Measurements from ENCODE around the gene INTS6L.

- no peak for TF ChIP-seq CTCF (IDR thresholded peaks at IDR 0.05)
- no peak for TF ChIP-seq POLR2A (IDR thresholded peaks at IDR 0.05)
Measured at GRCh38 chrX:135494453-135494852, 26.0 kb upstream of the INTS6L start.

All from testis (tissue), 2 donors.